ENCODE data around the gene PCK1. TPM values are rescaled to one million over a fixed set of nuclear protein-coding genes. Genes with fewer than 3 reads are reported as not detected.

Gene PCK1
- total RNA-seq, 4 donors from 2014 or later: 2.2 to 6.3 (median 5.2) TPM

DNA sequence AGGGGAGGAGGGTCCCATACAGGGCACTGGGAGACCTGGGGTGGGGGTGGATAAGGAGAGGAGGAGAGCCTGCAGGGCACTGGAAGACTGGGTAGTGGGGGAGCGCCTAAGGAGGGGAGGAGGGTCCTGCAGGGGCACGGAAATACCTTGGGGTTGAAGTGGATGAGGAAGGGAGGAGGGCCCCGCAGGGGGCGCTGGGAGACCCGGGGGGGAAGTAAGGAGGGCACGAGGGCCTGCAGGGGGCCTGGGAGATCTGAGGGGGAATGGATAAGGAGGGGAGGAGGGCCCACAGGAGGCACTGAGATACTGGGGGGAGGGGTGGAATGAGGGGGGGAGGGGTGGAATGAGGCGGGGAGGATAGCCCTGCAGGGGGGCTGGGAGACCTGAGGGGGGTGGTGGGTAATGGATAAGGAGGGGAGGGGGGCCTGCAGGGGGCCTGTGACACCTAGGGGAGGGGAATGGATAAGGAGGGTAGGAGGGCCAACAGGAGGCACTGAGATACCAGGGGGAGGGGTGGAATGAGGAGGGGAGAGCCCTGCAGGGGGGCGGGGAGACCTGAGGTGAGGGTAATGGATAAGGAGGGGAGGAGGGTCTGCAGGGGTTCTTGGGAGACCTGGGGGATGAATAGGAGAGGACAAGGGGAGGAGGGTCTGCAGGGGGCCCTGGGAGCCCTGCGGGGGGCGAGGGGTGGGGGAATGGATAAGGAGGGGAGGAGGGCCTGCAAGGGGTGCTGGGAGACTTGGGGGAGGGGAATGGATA lies 35.4 kb upstream of the PCK1 start:
- no peak overlapping the region for H3K4me3 ChIP-seq
- H3K27ac ChIP-seq: no peak overlapping the region
- 54% methylated on average over 10 of the region's 10 CpGs for WGBS
- no peaks in the 10 kb centered on the region for H3K4me1 ChIP-seq
- no peak for DNase-seq (ENCODE audit: low spot score in 2 of 2)
- TF ChIP-seq POLR2A (IDR thresholded peaks at IDR 0.05) (no peak), POLR2AphosphoS5 (IDR thresholded peaks at IDR 0.05) (no peak), EP300 (IDR thresholded peaks at IDR 0.05) (no peak)
- TF ChIP-seq, protein P1, sequence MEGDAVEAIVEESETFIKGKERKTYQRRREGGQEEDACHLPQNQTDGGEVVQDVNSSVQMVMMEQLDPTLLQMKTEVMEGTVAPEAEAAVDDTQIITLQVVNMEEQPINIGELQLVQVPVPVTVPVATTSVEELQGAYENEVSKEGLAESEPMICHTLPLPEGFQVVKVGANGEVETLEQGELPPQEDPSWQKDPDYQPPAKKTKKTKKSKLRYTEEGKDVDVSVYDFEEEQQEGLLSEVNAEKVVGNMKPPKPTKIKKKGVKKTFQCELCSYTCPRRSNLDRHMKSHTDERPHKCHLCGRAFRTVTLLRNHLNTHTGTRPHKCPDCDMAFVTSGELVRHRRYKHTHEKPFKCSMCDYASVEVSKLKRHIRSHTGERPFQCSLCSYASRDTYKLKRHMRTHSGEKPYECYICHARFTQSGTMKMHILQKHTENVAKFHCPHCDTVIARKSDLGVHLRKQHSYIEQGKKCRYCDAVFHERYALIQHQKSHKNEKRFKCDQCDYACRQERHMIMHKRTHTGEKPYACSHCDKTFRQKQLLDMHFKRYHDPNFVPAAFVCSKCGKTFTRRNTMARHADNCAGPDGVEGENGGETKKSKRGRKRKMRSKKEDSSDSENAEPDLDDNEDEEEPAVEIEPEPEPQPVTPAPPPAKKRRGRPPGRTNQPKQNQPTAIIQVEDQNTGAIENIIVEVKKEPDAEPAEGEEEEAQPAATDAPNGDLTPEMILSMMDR (IDR thresholded peaks at IDR 0.05): no peak
- peaks cover 4% of the 10 kb centered on the region for H3K27me3 ChIP-seq
- no peaks in the 10 kb centered on the region for H3K9me3 ChIP-seq
- no peaks in the 10 kb centered on the region for H3K36me3 ChIP-seq

DNA sequence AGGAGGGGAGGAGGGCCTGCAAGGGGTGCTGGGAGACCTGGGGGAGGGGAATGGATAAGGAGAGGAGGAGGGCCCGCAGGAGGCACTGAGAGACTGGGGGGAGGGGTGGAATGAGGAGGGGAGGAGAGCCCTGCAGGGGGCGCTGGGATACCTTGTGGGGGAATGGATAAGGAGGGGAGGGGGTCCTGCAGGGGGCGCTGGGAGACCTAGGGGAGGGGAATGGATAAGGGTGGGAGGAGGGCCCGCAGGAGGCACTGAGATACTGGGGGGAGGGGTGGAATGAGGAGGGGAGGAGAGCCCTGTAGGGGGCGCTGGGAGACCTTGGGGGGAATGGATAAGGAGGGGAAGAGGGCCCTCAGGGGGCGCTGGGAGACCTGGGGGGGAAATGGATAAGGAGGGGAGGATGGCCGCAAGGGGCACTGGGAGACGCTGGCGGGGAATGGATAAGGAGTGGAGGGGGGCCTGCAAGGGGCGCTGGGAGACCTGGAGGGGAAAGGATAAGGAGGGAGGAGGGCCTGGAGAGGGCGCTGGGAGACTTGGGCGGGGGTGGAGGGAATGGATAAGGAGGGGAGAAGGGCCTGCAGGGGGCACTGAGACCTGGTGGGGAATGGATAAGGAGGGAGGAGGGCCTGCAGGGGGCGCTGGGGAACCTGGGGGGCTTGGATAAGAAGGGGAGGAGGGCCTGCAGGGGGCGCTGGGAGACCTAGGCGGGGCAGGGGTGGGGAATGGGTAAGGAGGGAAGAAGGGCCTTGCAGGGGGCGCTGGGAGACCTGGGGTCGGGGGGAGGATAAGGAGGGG lies 34.6 kb upstream of the PCK1 start:
- 70% methylated on average over 17 of the region's 17 CpGs for WGBS
- Histone ChIP-seq H3K27ac (no peak overlapping the region), H3K36me3 (no peaks in the 10 kb centered on the region), H3K4me1 (no peaks in the 10 kb centered on the region), H3K9me3 (no peaks in the 10 kb centered on the region), H3K4me3 (no peak overlapping the region), H3K27me3 (peaks cover 4% of the 10 kb centered on the region)
- TF ChIP-seq, protein P1 (IDR thresholded peaks at IDR 0.05): no peak
- no peak for TF ChIP-seq POLR2A (IDR thresholded peaks at IDR 0.05)
- no peak for TF ChIP-seq POLR2AphosphoS5 (IDR thresholded peaks at IDR 0.05)
- TF ChIP-seq EP300 (IDR thresholded peaks at IDR 0.05): no peak
- DNase-seq (ENCODE audit: low spot score in 2 of 2): no peak

- no peak overlapping the region for H3K4me3 ChIP-seq
Measured at GRCh38 chr20:57526885-57527460, 33.9 kb upstream of the PCK1 start.

GRCh38 chr20:57527728-57528127 lies 33.2 kb upstream of the PCK1 start:
- no peak overlapping the region for H3K4me3 ChIP-seq
- H3K27ac ChIP-seq: no peak overlapping the region
- peaks cover 4% of the 10 kb centered on the region for H3K27me3 ChIP-seq
- no peaks in the 10 kb centered on the region for H3K9me3 ChIP-seq
- no peaks in the 10 kb centered on the region for H3K4me1 ChIP-seq
- no peak for DNase-seq (ENCODE audit: low spot score in 2 of 2)
- no peaks in the 10 kb centered on the region for H3K36me3 ChIP-seq
- 84% methylated on average over 6 of the region's 6 CpGs for WGBS
- TF ChIP-seq POLR2A (IDR thresholded peaks at IDR 0.05) (no peak), POLR2AphosphoS5 (IDR thresholded peaks at IDR 0.05) (no peak), EP300 (IDR thresholded peaks at IDR 0.05) (no peak)
- TF ChIP-seq, protein P1 (IDR thresholded peaks at IDR 0.05): no peak

More at GRCh38 chr20:57526885-57527460, 33.9 kb upstream of the PCK1 start:
- H3K9me3 ChIP-seq: no peaks in the 10 kb centered on the region
- no peak for TF ChIP-seq EP300 (IDR thresholded peaks at IDR 0.05)
- TF ChIP-seq POLR2AphosphoS5 (IDR thresholded peaks at IDR 0.05): no peak
- TF ChIP-seq POLR2A (IDR thresholded peaks at IDR 0.05): no peak
- TF ChIP-seq, protein P1 (IDR thresholded peaks at IDR 0.05): no peak
- DNase-seq (ENCODE audit: low spot score in 2 of 2): no peak
- no peak overlapping the region for H3K27ac ChIP-seq
- H3K4me1 ChIP-seq: no peaks in the 10 kb centered on the region
- peaks cover 4% of the 10 kb centered on the region for H3K27me3 ChIP-seq
- H3K36me3 ChIP-seq: no peaks in the 10 kb centered on the region
- WGBS: 51% methylated on average over 19 of the region's 19 CpGs

- H3K27ac ChIP-seq: no peak overlapping the region
- no peaks in the 10 kb centered on the region for H3K4me1 ChIP-seq
- TF ChIP-seq POLR2A (IDR thresholded peaks at IDR 0.05) (no peak), EP300 (IDR thresholded peaks at IDR 0.05) (no peak), POLR2AphosphoS5 (IDR thresholded peaks at IDR 0.05) (no peak)
- TF ChIP-seq, protein P1 (IDR thresholded peaks at IDR 0.05): no peak
- peaks cover 4% of the 10 kb centered on the region for H3K27me3 ChIP-seq
- WGBS: 96% methylated on average over 4 of the region's 4 CpGs
- no peak for DNase-seq (ENCODE audit: low spot score in 2 of 2)
- H3K9me3 ChIP-seq: no peaks in the 10 kb centered on the region
- no peak overlapping the region for H3K4me3 ChIP-seq
- H3K36me3 ChIP-seq: no peaks in the 10 kb centered on the region
Measured at GRCh38 chr20:57528148-57528547, 32.8 kb upstream of the PCK1 start.

Measured in suprapubic skin (tissue), 4 donors.